ENCODE results near the gene SEC14L6. TPM values are rescaled to one million over a fixed set of nuclear protein-coding genes. Genes with fewer than 3 reads are reported as not detected.

SEC14L6 gene
- total RNA-seq, 2 experiments from 2014 or later = not detected

GRCh38 chr22:30556388-30556787, 9.8 kb upstream of the SEC14L6 start:
- Histone ChIP-seq H3K4me3 (ENCODE audit: low read depth, low read length, poor library complexity, severe bottlenecking) (no peak overlapping the region), H3K36me3 (ENCODE audit: insufficient read depth, low read length) (no peaks in the 10 kb centered on the region), H3K4me2 (ENCODE audit: low read length) (no peak overlapping the region), H3K79me2 (ENCODE audit: insufficient read depth, low read depth, low read length) (no peaks in the 10 kb centered on the region), H2AFZ (ENCODE audit: low read length) (no peak overlapping the region), H3K9me3 (ENCODE audit: low read length) (no peaks in the 10 kb centered on the region), H3K9me2 (ENCODE audit: insufficient read depth, low read length) (no peaks in the 10 kb centered on the region), H4K20me1 (ENCODE audit: insufficient read depth, low read length) (no peaks in the 10 kb centered on the region), H3K4me1 (ENCODE audit: insufficient read depth, low read length, poor library complexity, severe bottlenecking) (no peaks in the 10 kb centered on the region), H3K27ac (ENCODE audit: low read depth, low read length, poor library complexity, severe bottlenecking) (no peak overlapping the region)
- CTCF ChIA-PET (ENCODE audit: unreplicated experiment) = no interaction called here
- intact Hi-C loops (cut with micrococcal nuclease; ENCODE audit: unreplicated experiment) = no loop called here
- POLR2A ChIA-PET = no interaction called here
- no TSS peak for BruUV-seq (replicated peaks)
- no peak for DNase-seq (ENCODE audit: low spot score)
- TF ChIP-seq, protein P1, sequence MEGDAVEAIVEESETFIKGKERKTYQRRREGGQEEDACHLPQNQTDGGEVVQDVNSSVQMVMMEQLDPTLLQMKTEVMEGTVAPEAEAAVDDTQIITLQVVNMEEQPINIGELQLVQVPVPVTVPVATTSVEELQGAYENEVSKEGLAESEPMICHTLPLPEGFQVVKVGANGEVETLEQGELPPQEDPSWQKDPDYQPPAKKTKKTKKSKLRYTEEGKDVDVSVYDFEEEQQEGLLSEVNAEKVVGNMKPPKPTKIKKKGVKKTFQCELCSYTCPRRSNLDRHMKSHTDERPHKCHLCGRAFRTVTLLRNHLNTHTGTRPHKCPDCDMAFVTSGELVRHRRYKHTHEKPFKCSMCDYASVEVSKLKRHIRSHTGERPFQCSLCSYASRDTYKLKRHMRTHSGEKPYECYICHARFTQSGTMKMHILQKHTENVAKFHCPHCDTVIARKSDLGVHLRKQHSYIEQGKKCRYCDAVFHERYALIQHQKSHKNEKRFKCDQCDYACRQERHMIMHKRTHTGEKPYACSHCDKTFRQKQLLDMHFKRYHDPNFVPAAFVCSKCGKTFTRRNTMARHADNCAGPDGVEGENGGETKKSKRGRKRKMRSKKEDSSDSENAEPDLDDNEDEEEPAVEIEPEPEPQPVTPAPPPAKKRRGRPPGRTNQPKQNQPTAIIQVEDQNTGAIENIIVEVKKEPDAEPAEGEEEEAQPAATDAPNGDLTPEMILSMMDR (conservative IDR thresholded peaks at IDR 0.05; ENCODE audit: low read length) = 0 out of 2 replicates have a peak, but pooled peaks have one; percentile 27
- no peak for TF ChIP-seq EZH2phosphoT487 (IDR thresholded peaks at IDR 0.05; ENCODE audit: borderline replicate concordance, low read depth, low read length)

DNA sequence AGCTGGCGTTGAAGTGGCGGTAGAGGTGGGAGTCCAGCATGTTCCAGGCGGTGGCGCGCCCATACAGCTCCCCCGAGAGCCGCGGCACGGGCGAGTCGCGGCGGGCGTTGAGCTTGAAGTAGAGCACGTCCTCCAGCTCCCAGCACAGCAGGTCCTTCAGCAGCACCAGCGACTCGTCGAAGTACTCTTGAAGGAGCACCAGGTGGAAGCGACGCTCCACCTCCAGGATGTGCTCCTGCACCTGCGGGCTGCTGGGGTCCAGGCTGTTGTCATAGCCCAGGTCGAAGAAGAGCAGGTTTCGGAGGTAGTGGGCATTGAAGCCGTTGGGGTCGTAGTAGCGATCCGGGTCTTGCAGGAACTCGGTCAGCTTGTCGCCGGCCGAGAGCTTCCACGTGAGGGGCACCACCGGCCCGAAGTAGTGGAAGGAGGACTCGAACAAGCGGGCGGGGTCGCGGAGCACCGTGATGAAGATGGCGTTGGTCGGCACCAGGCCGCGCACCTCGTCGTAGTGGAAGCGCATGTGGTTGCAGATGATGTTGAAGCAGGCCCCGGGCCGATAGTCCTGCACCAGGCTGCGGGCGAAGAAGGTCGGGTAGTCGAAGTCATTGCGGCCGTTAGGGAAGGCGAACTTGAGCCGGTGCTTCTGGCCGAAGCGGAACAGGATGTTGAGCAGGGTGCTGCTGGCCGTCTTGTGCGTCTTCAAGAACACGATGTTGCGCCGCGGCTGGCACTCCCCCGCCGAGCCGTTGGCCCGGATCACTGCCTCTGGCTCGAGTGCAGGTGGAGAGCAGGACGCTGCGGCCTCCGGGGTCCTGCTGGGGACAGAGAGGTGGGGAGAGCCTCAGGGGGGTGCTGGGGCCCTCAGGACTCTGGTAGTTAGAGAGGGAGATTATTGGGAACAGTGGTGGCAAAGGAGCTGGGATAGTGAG, 9.0 kb upstream of the SEC14L6 start:
- Histone ChIP-seq H3K4me3 (ENCODE audit: low read depth, low read length, poor library complexity, severe bottlenecking) (no peak overlapping the region), H3K4me1 (ENCODE audit: insufficient read depth, low read length, poor library complexity, severe bottlenecking) (no peaks in the 10 kb centered on the region), H3K27ac (ENCODE audit: low read depth, low read length, poor library complexity, severe bottlenecking) (no peak overlapping the region), H3K9me2 (ENCODE audit: insufficient read depth, low read length) (no peaks in the 10 kb centered on the region), H4K20me1 (ENCODE audit: insufficient read depth, low read length) (no peaks in the 10 kb centered on the region), H3K79me2 (ENCODE audit: insufficient read depth, low read depth, low read length) (no peaks in the 10 kb centered on the region), H3K36me3 (ENCODE audit: insufficient read depth, low read length) (no peaks in the 10 kb centered on the region), H3K4me2 (ENCODE audit: low read length) (no peak overlapping the region), H3K9me3 (ENCODE audit: low read length) (no peaks in the 10 kb centered on the region), H2AFZ (ENCODE audit: low read length) (no peak overlapping the region)
- POLR2A ChIA-PET = no interaction called here
- TF ChIP-seq EZH2phosphoT487 (IDR thresholded peaks at IDR 0.05; ENCODE audit: borderline replicate concordance, low read depth, low read length) = no peak
- TF ChIP-seq, protein P1 (conservative IDR thresholded peaks at IDR 0.05; ENCODE audit: low read length) = no peak
- BruUV-seq (replicated peaks) = no TSS peak
- DNase-seq (ENCODE audit: low spot score) = no peak
- CTCF ChIA-PET (ENCODE audit: unreplicated experiment) = no interaction called here
- intact Hi-C loops (cut with micrococcal nuclease; ENCODE audit: unreplicated experiment) = no loop called here

DNA sequence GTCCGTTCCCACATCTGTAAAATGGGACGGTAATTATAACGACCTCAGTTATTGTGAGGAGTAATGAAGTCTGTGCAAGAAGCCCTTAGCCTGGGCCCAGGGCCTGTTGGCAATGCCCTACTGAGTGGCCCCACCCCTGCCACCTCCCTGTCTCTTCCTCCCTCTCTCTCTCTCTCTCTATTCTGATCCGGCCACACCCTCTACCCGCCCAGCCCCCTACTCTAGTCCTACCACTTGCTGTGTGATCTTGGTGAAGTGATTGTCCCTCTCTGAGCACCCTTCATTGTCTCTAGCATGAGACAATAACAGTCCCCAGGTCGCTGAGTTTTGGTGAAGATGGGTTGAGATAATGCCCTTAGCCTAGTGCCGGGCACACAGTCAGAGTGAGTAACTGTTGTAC, 7.4 kb upstream of the SEC14L6 start:
- DNase-seq (ENCODE audit: low spot score) = no peak
- H3K36me3 ChIP-seq (ENCODE audit: insufficient read depth, low read length) = no peaks in the 10 kb centered on the region
- no peaks in the 10 kb centered on the region for H3K9me3 ChIP-seq (ENCODE audit: low read length)
- H3K4me2 ChIP-seq (ENCODE audit: low read length) = no peak overlapping the region
- H3K79me2 ChIP-seq (ENCODE audit: insufficient read depth, low read depth, low read length) = no peaks in the 10 kb centered on the region
- ChIA-PET CTCF (ENCODE audit: unreplicated experiment) (no interaction called here), POLR2A (no interaction called here)
- no TSS peak for BruUV-seq (replicated peaks)
- no peak for TF ChIP-seq EZH2phosphoT487 (IDR thresholded peaks at IDR 0.05; ENCODE audit: borderline replicate concordance, low read depth, low read length)
- TF ChIP-seq, protein P1 (conservative IDR thresholded peaks at IDR 0.05; ENCODE audit: low read length) = no peak
- no peak overlapping the region for H3K4me3 ChIP-seq (ENCODE audit: low read depth, low read length, poor library complexity, severe bottlenecking)
- no peaks in the 10 kb centered on the region for H3K9me2 ChIP-seq (ENCODE audit: insufficient read depth, low read length)
- no peaks in the 10 kb centered on the region for H3K4me1 ChIP-seq (ENCODE audit: insufficient read depth, low read length, poor library complexity, severe bottlenecking)
- H3K27ac ChIP-seq (ENCODE audit: low read depth, low read length, poor library complexity, severe bottlenecking) = no peak overlapping the region
- no peaks in the 10 kb centered on the region for H4K20me1 ChIP-seq (ENCODE audit: insufficient read depth, low read length)
- no peak overlapping the region for H2AFZ ChIP-seq (ENCODE audit: low read length)
- intact Hi-C loops (cut with micrococcal nuclease; ENCODE audit: unreplicated experiment) = no loop called here
